HUES48 (cell line): ENCODE results near the gene CPNE4.

Experiments used
- H3K27ac ChIP-seq: one replicate; pipeline ENCODE4 v1.7.0; 2013; ENCODE audit warnings: low read depth, low read length, inconsistent platforms
- H3K27me3 ChIP-seq: 2 replicates; pipeline ENCODE4 v1.6.1; 2013; ENCODE audit warnings: mild to moderate bottlenecking, low read length; ENCODE audit not compliant: control insufficient read depth, insufficient read depth
- H3K36me3 ChIP-seq: 2 replicates; pipeline ENCODE4 v1.6.1; 2013; ENCODE audit warnings: low read length; ENCODE audit not compliant: control insufficient read depth, insufficient read depth
- H3K4me1 ChIP-seq: 2 replicates; pipeline ENCODE4 v1.6.1; 2013; ENCODE audit warnings: mild to moderate bottlenecking, low read length; ENCODE audit not compliant: control insufficient read depth, insufficient read depth
- H3K4me3 ChIP-seq: 2 replicates; pipeline ENCODE4 v1.5.1; 2013; ENCODE audit warnings: mild to moderate bottlenecking, low read depth, low read length
- H3K9ac ChIP-seq: 2 replicates; pipeline ENCODE4 v1.6.1; 2013; ENCODE audit warnings: mild to moderate bottlenecking, low read depth, low read length, moderate library complexity
- H3K9me3 ChIP-seq: 2 replicates; pipeline ENCODE4 v1.6.1; 2013; ENCODE audit warnings: low read length; ENCODE audit not compliant: control insufficient read depth, insufficient read depth

Gene CPNE4

DNA sequence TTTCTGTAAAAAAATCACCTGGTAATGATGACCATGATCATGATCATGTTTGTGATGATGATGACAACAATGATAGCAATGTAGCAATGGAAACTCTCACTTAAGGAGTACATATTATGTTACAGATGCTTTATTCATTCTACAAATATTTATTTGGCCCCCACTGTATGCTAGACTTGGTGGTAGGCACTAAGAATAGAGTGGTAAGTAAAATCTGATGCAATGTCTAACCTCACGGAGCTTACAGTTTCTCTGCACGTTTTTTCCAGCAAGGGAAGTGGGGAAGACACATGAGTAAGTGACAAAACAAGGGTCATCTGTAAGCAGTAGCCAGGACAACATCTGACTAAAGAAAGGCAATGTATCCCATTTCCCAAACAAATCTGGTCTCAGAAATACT, 332.7 kb downstream of the CPNE4 start:
- no peak overlapping the region for H3K4me3 ChIP-seq
- H3K36me3 ChIP-seq = no peaks in the 10 kb centered on the region
- H3K27me3 ChIP-seq = no peaks in the 10 kb centered on the region
- H3K9me3 ChIP-seq = no peaks in the 10 kb centered on the region
- no peak overlapping the region for H3K9ac ChIP-seq
- no peak overlapping the region for H3K27ac ChIP-seq
- H3K4me1 ChIP-seq = peaks cover 19% of the 10 kb centered on the region; the same call in 1 of the 2 replicates

DNA sequence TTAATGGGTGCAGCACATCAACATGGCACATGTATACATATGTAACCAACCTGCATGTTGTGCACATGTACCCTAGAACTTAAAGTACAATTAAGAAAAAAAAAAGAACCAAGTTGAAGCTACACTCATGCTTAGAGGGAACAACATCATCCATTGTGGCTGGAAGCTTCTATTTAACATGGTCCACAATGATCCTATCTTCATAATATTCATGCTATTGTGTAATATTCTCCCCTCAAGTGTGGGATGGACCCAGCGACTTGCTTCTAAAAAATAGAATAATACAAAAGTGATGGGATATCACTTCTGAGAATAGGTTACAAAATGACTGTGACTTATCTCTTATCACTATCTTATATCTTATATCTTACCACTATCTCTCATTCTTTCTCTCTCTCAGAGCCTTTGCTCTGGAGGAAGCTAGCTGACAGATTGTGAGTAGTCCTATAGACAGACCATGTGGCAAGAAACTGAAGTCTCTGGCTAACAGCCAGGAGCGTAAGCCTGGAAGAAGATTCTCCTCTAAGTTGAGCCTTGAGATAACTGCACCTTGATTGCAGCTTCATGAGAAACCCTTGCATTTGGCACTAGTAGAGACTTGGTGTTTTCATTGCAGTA, 333.6 kb downstream of the CPNE4 start:
- no peaks in the 10 kb centered on the region for H3K27me3 ChIP-seq
- H3K4me1 ChIP-seq = peaks cover 17% of the 10 kb centered on the region; the same call in 1 of the 2 replicates
- H3K9me3 ChIP-seq = no peaks in the 10 kb centered on the region
- no peaks in the 10 kb centered on the region for H3K36me3 ChIP-seq
- H3K27ac ChIP-seq = no peak overlapping the region
- no peak overlapping the region for H3K4me3 ChIP-seq
- H3K9ac ChIP-seq = no peak overlapping the region

GRCh38 chr3:131699001-131699400, 335.8 kb downstream of the CPNE4 start:
- Histone ChIP-seq H3K36me3 (no peaks in the 10 kb centered on the region), H3K9ac (no peak overlapping the region), H3K27me3 (no peaks in the 10 kb centered on the region), H3K9me3 (no peaks in the 10 kb centered on the region), H3K27ac (no peak overlapping the region), H3K4me1 (peaks cover 3% of the 10 kb centered on the region; the same call in 1 of the 2 replicates), H3K4me3 (no peak overlapping the region)

GRCh38 chr3:131694376-131694775, 340.4 kb downstream of the CPNE4 start:
- H3K27me3 ChIP-seq = no peaks in the 10 kb centered on the region
- no peaks in the 10 kb centered on the region for H3K9me3 ChIP-seq
- H3K4me1 ChIP-seq = peaks cover 3% of the 10 kb centered on the region; the same call in 1 of the 2 replicates
- no peaks in the 10 kb centered on the region for H3K36me3 ChIP-seq
- H3K4me3 ChIP-seq = no peak overlapping the region
- H3K27ac ChIP-seq = no peak overlapping the region
- no peak overlapping the region for H3K9ac ChIP-seq

GRCh38 chr3:131692356-131692755, 342.5 kb downstream of the CPNE4 start:
- Histone ChIP-seq H3K9me3 (no peaks in the 10 kb centered on the region), H3K27me3 (no peaks in the 10 kb centered on the region), H3K4me1 (no peaks in the 10 kb centered on the region), H3K4me3 (no peak overlapping the region), H3K9ac (no peak overlapping the region), H3K36me3 (no peaks in the 10 kb centered on the region), H3K27ac (no peak overlapping the region)

DNA sequence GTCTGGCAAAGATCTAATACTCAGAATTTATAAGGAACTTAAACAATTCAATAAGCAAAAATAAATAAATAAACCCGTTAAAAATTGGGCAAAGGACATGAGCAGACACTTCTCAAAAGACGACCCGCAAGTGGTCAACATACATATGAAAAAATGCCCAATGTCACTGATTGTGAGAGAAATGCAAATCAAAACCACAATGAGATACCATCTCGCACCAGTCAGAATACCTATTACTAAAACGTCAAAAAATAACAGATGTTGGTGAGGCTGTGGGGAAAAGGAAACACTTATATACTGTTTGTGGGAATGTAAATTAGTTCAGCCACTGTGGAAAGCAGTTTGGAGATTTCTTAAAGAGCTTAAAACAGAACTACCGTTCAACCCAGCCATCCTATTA, 344.0 kb downstream of the CPNE4 start:
- H3K9me3 ChIP-seq = no peaks in the 10 kb centered on the region
- no peaks in the 10 kb centered on the region for H3K27me3 ChIP-seq
- no peak overlapping the region for H3K4me3 ChIP-seq
- no peaks in the 10 kb centered on the region for H3K36me3 ChIP-seq
- no peak overlapping the region for H3K27ac ChIP-seq
- no peaks in the 10 kb centered on the region for H3K4me1 ChIP-seq
- H3K9ac ChIP-seq = no peak overlapping the region

DNA sequence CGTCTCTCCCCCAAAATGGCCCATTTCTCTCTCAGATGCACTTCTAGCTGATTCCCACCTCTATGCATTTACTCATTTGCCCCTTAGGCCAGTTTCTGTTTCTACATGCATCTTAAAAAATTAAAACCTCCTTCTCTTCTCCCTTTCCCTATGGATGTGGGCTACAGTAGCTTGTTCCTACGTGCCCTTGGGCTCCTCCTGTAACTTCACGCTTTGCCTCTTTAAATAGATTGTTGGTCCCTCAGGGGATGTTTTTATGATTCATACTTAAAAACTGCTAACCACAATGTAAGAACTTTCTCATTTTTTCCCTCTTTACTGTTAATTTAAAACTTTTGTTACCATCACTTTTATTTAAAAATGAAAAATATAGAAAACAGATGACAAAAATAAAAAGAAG, 346.4 kb downstream of the CPNE4 start:
- Histone ChIP-seq H3K9me3 (no peaks in the 10 kb centered on the region), H3K36me3 (no peaks in the 10 kb centered on the region), H3K27me3 (no peaks in the 10 kb centered on the region), H3K4me3 (no peak overlapping the region), H3K9ac (no peak overlapping the region), H3K4me1 (no peaks in the 10 kb centered on the region), H3K27ac (no peak overlapping the region)

GRCh38 chr3:131669600-131669999, 365.2 kb downstream of the CPNE4 start:
- no peaks in the 10 kb centered on the region for H3K36me3 ChIP-seq
- peaks cover 22% of the 10 kb centered on the region for H3K4me1 ChIP-seq
- H3K27ac ChIP-seq = peak overlapping the region; percentile 59
- H3K9ac ChIP-seq = no peak overlapping the region
- H3K4me3 ChIP-seq = no peak overlapping the region
- H3K9me3 ChIP-seq = no peaks in the 10 kb centered on the region
- no peaks in the 10 kb centered on the region for H3K27me3 ChIP-seq

DNA sequence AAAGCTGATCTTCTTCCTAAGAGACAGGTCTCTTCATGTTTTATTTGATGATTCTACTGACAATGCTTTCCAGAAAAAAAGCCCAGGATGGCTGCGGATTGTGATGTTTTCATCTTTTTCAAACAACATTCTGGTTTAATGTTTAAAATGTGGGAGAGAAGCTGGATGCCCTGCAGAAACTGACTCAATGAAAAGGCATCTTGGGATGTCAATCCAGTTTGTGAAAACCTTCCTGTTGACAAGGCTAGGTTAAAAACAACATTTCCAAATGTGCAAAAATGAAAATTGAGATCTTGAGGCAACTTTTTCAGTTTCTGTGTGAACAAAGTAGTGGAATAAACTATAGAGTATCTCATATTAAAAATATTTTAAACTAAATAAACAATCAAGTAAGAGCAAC, 376.0 kb downstream of the CPNE4 start:
- Histone ChIP-seq H3K27ac (no peak overlapping the region), H3K9ac (no peak overlapping the region), H3K4me1 (no peaks in the 10 kb centered on the region; the same call in 1 of the 2 replicates), H3K36me3 (no peaks in the 10 kb centered on the region), H3K9me3 (no peaks in the 10 kb centered on the region), H3K27me3 (no peaks in the 10 kb centered on the region), H3K4me3 (no peak overlapping the region)

- Histone ChIP-seq H3K9ac (no peak overlapping the region), H3K27me3 (no peaks in the 10 kb centered on the region), H3K9me3 (no peaks in the 10 kb centered on the region), H3K27ac (no peak overlapping the region), H3K4me3 (no peak overlapping the region), H3K36me3 (no peaks in the 10 kb centered on the region), H3K4me1 (no peaks in the 10 kb centered on the region; the same call in 1 of the 2 replicates)
These were observed 376.7 kb downstream of the CPNE4 start for GRCh38 chr3:131658115-131658514.

GRCh38 chr3:131655070-131655690, 379.6 kb downstream of the CPNE4 start:
- H3K36me3 ChIP-seq = no peaks in the 10 kb centered on the region

More at GRCh38 chr3:131655070-131655690, 379.6 kb downstream of the CPNE4 start:
- no peak overlapping the region for H3K4me3 ChIP-seq
- no peaks in the 10 kb centered on the region; the same call in 1 of the 2 replicates for H3K4me1 ChIP-seq
- H3K9ac ChIP-seq = no peak overlapping the region
- no peaks in the 10 kb centered on the region for H3K9me3 ChIP-seq
- no peak overlapping the region for H3K27ac ChIP-seq
- no peaks in the 10 kb centered on the region for H3K27me3 ChIP-seq
